CD4-positive, CD25-positive, alpha-beta regulatory T cell (primary cell): ENCODE data around the gene CCDC141. TPM values are rescaled to one million over a fixed set of nuclear protein-coding genes. Genes with fewer than 3 reads are reported as not detected.

Source experiments
- ATAC-seq, 2 donors: fragments of 150-1000 bp; cut with Tn5 transposase; one replicate each; pipeline ENCODE4 v1.10.0; 2021; ENCODE audit warnings: low read depth in 2 of 2, moderate number of reproducible peaks in 2 of 2, moderate library complexity in 1 of 2
- DNase-seq, 3 donors: peaks; one replicate each; pipeline versions ENCODE4 v3.0.0 to v3.0.0-alpha.2; 2012 to 2022; ENCODE audit warnings: mixed read lengths in 1 of 3
- H3K27ac ChIP-seq: one replicate; pipeline ENCODE4 v1.7.0; 2013; ENCODE audit warnings: mild to moderate bottlenecking, low read length; ENCODE audit not compliant: insufficient read depth, poor library complexity, severe bottlenecking
- H3K27me3 ChIP-seq: one replicate; pipeline ENCODE4 v1.7.0; 2013; ENCODE audit warnings: low read length; ENCODE audit not compliant: control insufficient read depth, insufficient read depth
- H3K36me3 ChIP-seq: one replicate; pipeline ENCODE4 v1.7.0; 2013; ENCODE audit warnings: mild to moderate bottlenecking, low read length, moderate library complexity; ENCODE audit not compliant: control insufficient read depth, insufficient read depth
- H3K4me1 ChIP-seq: 2 replicates; pipeline ENCODE4 v1.7.0; 2013; ENCODE audit warnings: mild to moderate bottlenecking, low read length; ENCODE audit not compliant: insufficient read depth, control insufficient read depth, poor library complexity, severe bottlenecking
- H3K4me3 ChIP-seq: one replicate; pipeline ENCODE4 v1.7.0; 2013; ENCODE audit warnings: low read depth, mild to moderate bottlenecking, low read length, moderate library complexity
- H3K9me3 ChIP-seq, 2 experiments: 1 replicate in 1 of 2; 2 replicates in 1 of 2; pipeline ENCODE4 v1.7.0; 2013; ENCODE audit warnings: low read length in 2 of 2, mild to moderate bottlenecking in 1 of 2, moderate library complexity in 1 of 2; ENCODE audit not compliant: control insufficient read depth in 2 of 2
- H3K27ac Mint-ChIP-seq, 3 donors: one replicate each; pipeline ENCODE4 v1.8.0; 2020 to 2022; ENCODE audit warnings: mild to moderate bottlenecking in 3 of 3, mixed read lengths in 3 of 3, moderate library complexity in 2 of 3
- H3K27me3 Mint-ChIP-seq: one replicate; pipeline ENCODE4 v1.8.0; 2022; ENCODE audit warnings: mild to moderate bottlenecking, mixed read lengths
- H3K36me3 Mint-ChIP-seq: one replicate; pipeline ENCODE4 v1.8.0; 2020; ENCODE audit warnings: mixed read lengths
- H3K4me1 Mint-ChIP-seq, 4 donors: one replicate each; pipeline ENCODE4 v1.8.0; 2020 to 2022; ENCODE audit warnings: mixed read lengths in 4 of 4, mild to moderate bottlenecking in 1 of 4
- H3K4me3 Mint-ChIP-seq, 4 donors: one replicate each; pipeline ENCODE4 v1.8.0; 2020 to 2022; ENCODE audit warnings: mild to moderate bottlenecking in 4 of 4, mixed read lengths in 4 of 4, moderate library complexity in 3 of 4
- H3K9me3 Mint-ChIP-seq, 7 donors: one replicate each; pipeline ENCODE4 v1.8.0; 2020 to 2022; ENCODE audit warnings: mixed read lengths in 7 of 7, mild to moderate bottlenecking in 3 of 7, moderate library complexity in 2 of 7
- polyA plus RNA-seq, 4 donors: library from polyadenylated mRNA; unstranded; fragments of 300-500 nt; fragmentation: Illumina TruSeq; gene quantifications; one replicate each; pipeline ENCODE4 v1.2.3, GENCODE V29; 2021
- total RNA-seq: library from RNA; stranded (reverse); gene quantifications from one replicate; pipeline ENCODE4 v1.2.3, GENCODE V29; 2022

CCDC141 gene
- total and polyA plus RNA-seq, 5 donors from 2014 or later = 8.3 to 153 (median 15.0) TPM

- no peak overlapping the region for H3K4me3 ChIP-seq
- ATAC-seq (no peak), DNase-seq (no peak)
- no peak overlapping the region for H3K27ac ChIP-seq
- H3K4me3 Mint-ChIP-seq = no peak overlapping the region
- peak overlapping the region in 1 of 3 donors; percentile 17 for H3K27ac Mint-ChIP-seq
- peaks cover 0 to 2% of the 10 kb centered on the region in 2 experiments for H3K9me3 ChIP-seq
- H3K27me3 ChIP-seq = no peaks in the 10 kb centered on the region
- no peaks in the 10 kb centered on the region for H3K36me3 ChIP-seq
- H3K4me1 Mint-ChIP-seq = peaks cover 0 to 12% (median 4%) of the 10 kb centered on the region in 4 donors
- no peaks in the 10 kb centered on the region for H3K4me1 ChIP-seq
- peaks cover 9% of the 10 kb centered on the region for H3K36me3 Mint-ChIP-seq
- H3K27me3 Mint-ChIP-seq = no peaks in the 10 kb centered on the region
- peaks cover 0 to 10% (median 6%) of the 10 kb centered on the region in 7 donors for H3K9me3 Mint-ChIP-seq
These were observed 22.6 kb upstream of the CCDC141 start for GRCh38 chr2:179072527-179072926.

- no peak overlapping the region for H3K27ac Mint-ChIP-seq
- ATAC-seq = no peak
- no peaks in the 10 kb centered on the region for H3K27me3 ChIP-seq
- no peak overlapping the region for H3K27ac ChIP-seq
- H3K9me3 ChIP-seq = no peaks in the 10 kb centered on the region
- H3K4me1 ChIP-seq = no peaks in the 10 kb centered on the region
- peaks cover 3% of the 10 kb centered on the region for H3K36me3 Mint-ChIP-seq
- H3K4me3 Mint-ChIP-seq = no peak overlapping the region
- DNase-seq = no peak
- peaks cover 0 to 8% (median 4%) of the 10 kb centered on the region in 7 donors for H3K9me3 Mint-ChIP-seq
- H3K36me3 ChIP-seq = no peaks in the 10 kb centered on the region
- no peaks in the 10 kb centered on the region for H3K27me3 Mint-ChIP-seq
- H3K4me3 ChIP-seq = no peak overlapping the region
- H3K4me1 Mint-ChIP-seq = peaks cover 0 to 12% (median 4%) of the 10 kb centered on the region in 4 donors
These were observed 21.9 kb upstream of the CCDC141 start for GRCh38 chr2:179071810-179072355.

GRCh38 chr2:179070895-179071294, 21.0 kb upstream of the CCDC141 start:
- Mint-ChIP-seq H3K4me3 (no peak overlapping the region), H3K9me3 (peaks cover 0 to 4% (median 3%) of the 10 kb centered on the region in 7 donors), H3K36me3 (no peaks in the 10 kb centered on the region), H3K27me3 (no peaks in the 10 kb centered on the region), H3K4me1 (peaks cover 0 to 12% (median 4%) of the 10 kb centered on the region in 4 donors), H3K27ac (no peak overlapping the region)
- DNase-seq (no peak), ATAC-seq (no peak)
- Histone ChIP-seq H3K9me3 (no peaks in the 10 kb centered on the region), H3K27me3 (no peaks in the 10 kb centered on the region), H3K4me1 (no peaks in the 10 kb centered on the region), H3K27ac (no peak overlapping the region), H3K4me3 (no peak overlapping the region), H3K36me3 (no peaks in the 10 kb centered on the region)

- no peak overlapping the region for H3K27ac ChIP-seq
- Mint-ChIP-seq H3K36me3 (no peaks in the 10 kb centered on the region), H3K27me3 (no peaks in the 10 kb centered on the region), H3K27ac (no peak overlapping the region), H3K4me3 (no peak overlapping the region), H3K9me3 (peaks cover 0 to 6% (median 4%) of the 10 kb centered on the region in 7 donors), H3K4me1 (peaks cover 0 to 12% (median 4%) of the 10 kb centered on the region in 4 donors)
- H3K4me1 ChIP-seq = no peaks in the 10 kb centered on the region
- no peak overlapping the region for H3K4me3 ChIP-seq
- no peak for ATAC-seq
- H3K9me3 ChIP-seq = no peaks in the 10 kb centered on the region
- no peak for DNase-seq
- no peaks in the 10 kb centered on the region for H3K36me3 ChIP-seq
- no peaks in the 10 kb centered on the region for H3K27me3 ChIP-seq
These were observed 19.7 kb upstream of the CCDC141 start for GRCh38 chr2:179069685-179070084.

GRCh38 chr2:179068991-179069643, 19.2 kb upstream of the CCDC141 start:
- H3K27me3 Mint-ChIP-seq = no peaks in the 10 kb centered on the region
- H3K9me3 ChIP-seq = no peaks in the 10 kb centered on the region
- H3K27ac ChIP-seq = no peak overlapping the region
- H3K4me3 Mint-ChIP-seq = no peak overlapping the region
- H3K4me1 Mint-ChIP-seq = peaks cover 0 to 12% (median 4%) of the 10 kb centered on the region in 4 donors
- H3K27me3 ChIP-seq = no peaks in the 10 kb centered on the region
- H3K4me1 ChIP-seq = no peaks in the 10 kb centered on the region
- no peaks in the 10 kb centered on the region for H3K36me3 ChIP-seq
- peaks cover 0 to 6% (median 2%) of the 10 kb centered on the region in 7 donors for H3K9me3 Mint-ChIP-seq
- DNase-seq (no peak), ATAC-seq (no peak)
- H3K36me3 Mint-ChIP-seq = no peaks in the 10 kb centered on the region
- no peak overlapping the region for H3K4me3 ChIP-seq
- no peak overlapping the region for H3K27ac Mint-ChIP-seq

GRCh38 chr2:179059026-179059700, 9.2 kb upstream of the CCDC141 start:
- no peak for ATAC-seq
- H3K4me1 ChIP-seq = no peaks in the 10 kb centered on the region
- no peaks in the 10 kb centered on the region for H3K9me3 ChIP-seq
- Mint-ChIP-seq H3K9me3 (peaks cover 0 to 2% (median 0%) of the 10 kb centered on the region in 7 donors), H3K27ac (peak overlapping the region in 1 of 3 donors; percentile 88), H3K4me3 (no peak overlapping the region), H3K27me3 (no peaks in the 10 kb centered on the region), H3K4me1 (peaks cover 0 to 5% (median under 1%) of the 10 kb centered on the region in 4 donors), H3K36me3 (no peaks in the 10 kb centered on the region)
- H3K27ac ChIP-seq = no peak overlapping the region
- no peak overlapping the region for H3K4me3 ChIP-seq
- DNase-seq = no peak
- no peaks in the 10 kb centered on the region for H3K36me3 ChIP-seq
- H3K27me3 ChIP-seq = no peaks in the 10 kb centered on the region

- DNase-seq (no peak), ATAC-seq (no peak)
- Mint-ChIP-seq H3K36me3 (no peaks in the 10 kb centered on the region), H3K27ac (peak overlapping the region in 1 of 3 donors; percentile 6), H3K9me3 (peaks cover 0 to 2% (median 0%) of the 10 kb centered on the region in 7 donors), H3K4me3 (no peak overlapping the region), H3K27me3 (no peaks in the 10 kb centered on the region), H3K4me1 (peaks cover 0 to 5% (median under 1%) of the 10 kb centered on the region in 4 donors)
- no peaks in the 10 kb centered on the region for H3K36me3 ChIP-seq
- no peak overlapping the region for H3K27ac ChIP-seq
- no peaks in the 10 kb centered on the region for H3K9me3 ChIP-seq
- H3K4me3 ChIP-seq = no peak overlapping the region
- no peaks in the 10 kb centered on the region for H3K27me3 ChIP-seq
- no peaks in the 10 kb centered on the region for H3K4me1 ChIP-seq
These were observed 7.8 kb upstream of the CCDC141 start for GRCh38 chr2:179057737-179058136.
